Trophoblast cell (in vitro differentiated cells and primary cell): ENCODE results near the gene TACR1.
A peak's percentile ranks its signal among the peaks of the same experiment; 100 is the strongest.

Experiments
- DNase-seq, 2 donors: peaks; one replicate each; pipeline ENCODE4 v3.0.0-alpha.2; 2016
- H2AFZ ChIP-seq: 2 replicates; pipeline ENCODE4 v1.6.1; 2013; ENCODE audit warnings: low read length, moderate library complexity, mild to moderate bottlenecking; ENCODE audit not compliant: insufficient read depth, poor library complexity
- H2AK5ac ChIP-seq: 2 replicates; pipeline ENCODE4 v1.6.1; 2013; ENCODE audit warnings: mild to moderate bottlenecking, low read length
- H2BK120ac ChIP-seq: 2 replicates; pipeline ENCODE4 v1.6.1; 2013; ENCODE audit warnings: low read length, mild to moderate bottlenecking, moderate library complexity; ENCODE audit not compliant: insufficient read depth, poor library complexity
- H2BK12ac ChIP-seq: 2 replicates; pipeline ENCODE4 v1.6.1; 2013; ENCODE audit warnings: mild to moderate bottlenecking, low read length, moderate library complexity
- H2BK5ac ChIP-seq: 2 replicates; pipeline ENCODE4 v1.6.1; 2013; ENCODE audit warnings: low read length, low read depth, moderate library complexity, mild to moderate bottlenecking; ENCODE audit not compliant: poor library complexity
- H3K14ac ChIP-seq: 2 replicates; pipeline ENCODE4 v1.6.1; 2013; ENCODE audit warnings: mild to moderate bottlenecking, low read length
- H3K18ac ChIP-seq: 2 replicates; pipeline ENCODE4 v1.6.1; 2013; ENCODE audit warnings: mild to moderate bottlenecking, low read length
- H3K23ac ChIP-seq: 2 replicates; pipeline ENCODE4 v1.6.1; 2013; ENCODE audit warnings: low read length
- H3K27ac ChIP-seq: 2 replicates; pipeline ENCODE4 v1.5.1; 2013; ENCODE audit warnings: low read depth, mild to moderate bottlenecking, inconsistent platforms, low read length, moderate library complexity
- H3K27me3 ChIP-seq: 2 replicates; pipeline ENCODE4 v1.6.1; 2013; ENCODE audit warnings: inconsistent platforms, mild to moderate bottlenecking, low read length, moderate library complexity; ENCODE audit not compliant: insufficient read depth
- H3K36me3 ChIP-seq, 2 experiments: 1 replicate in 1 of 2; 2 replicates in 1 of 2; pipeline ENCODE4 v1.6.1; 2013; ENCODE audit warnings: low read length in 2 of 2, mild to moderate bottlenecking in 2 of 2, moderate library complexity in 1 of 2; ENCODE audit not compliant: insufficient read depth in 2 of 2, control insufficient read depth in 1 of 2
- H3K4ac ChIP-seq: 2 replicates; pipeline ENCODE4 v1.6.1; 2013; ENCODE audit warnings: low read depth, mild to moderate bottlenecking, low read length, moderate library complexity
- H3K4me1 ChIP-seq, 2 experiments: 1 replicate in 1 of 2; 2 replicates in 1 of 2; pipeline ENCODE4 v1.6.1; 2013; ENCODE audit warnings: low read length in 2 of 2, mild to moderate bottlenecking in 2 of 2, moderate library complexity in 1 of 2; ENCODE audit not compliant: insufficient read depth in 2 of 2, control insufficient read depth in 1 of 2
- H3K4me2 ChIP-seq: 2 replicates; pipeline ENCODE4 v1.6.1; 2013; ENCODE audit warnings: inconsistent platforms, mild to moderate bottlenecking, low read length, moderate library complexity
- H3K4me3 ChIP-seq: 2 replicates; pipeline ENCODE4 v1.5.1; 2013; ENCODE audit warnings: mild to moderate bottlenecking, low read depth, low read length, inconsistent platforms
- H3K79me1 ChIP-seq: one replicate; pipeline ENCODE4 v1.6.1; 2013; ENCODE audit warnings: low read length
- H3K79me2 ChIP-seq: 2 replicates; pipeline ENCODE4 v1.6.1; 2013; ENCODE audit warnings: low read length, mild to moderate bottlenecking; ENCODE audit not compliant: control insufficient read depth, insufficient read depth, poor library complexity
- H3K9ac ChIP-seq: 2 replicates; pipeline ENCODE4 v1.6.1; 2013; ENCODE audit warnings: mild to moderate bottlenecking, low read length
- H3K9me3 ChIP-seq: 2 replicates; pipeline ENCODE4 v1.6.1; 2013; ENCODE audit warnings: low read depth, mild to moderate bottlenecking, control low read depth, inconsistent platforms, low read length; ENCODE audit not compliant: insufficient read depth
- H4K12ac ChIP-seq: 2 replicates; pipeline ENCODE4 v1.6.1; 2013; ENCODE audit warnings: low read depth, mild to moderate bottlenecking, low read length, moderate library complexity
- H4K8ac ChIP-seq: 2 replicates; pipeline ENCODE4 v1.6.1; 2013; ENCODE audit warnings: low read depth, mild to moderate bottlenecking, low read length, moderate library complexity
- H4K91ac ChIP-seq: one replicate; pipeline ENCODE4 v1.6.1; 2013; ENCODE audit warnings: low read depth, mild to moderate bottlenecking, low read length, moderate library complexity
- WGBS: extraction: QIAGEN DNeasy Blood & Tissue Kit; methylation state at CpG from one replicate; pipeline ENCODE4 v1.1.7; 2013; ENCODE audit warnings: missing lambda C conversion rate; ENCODE audit not compliant: insufficient read length, insufficient coverage; ENCODE audit errors: extremely low coverage; 5-methylcytosine and 5-hydroxymethylcytosine counted together

Gene TACR1

DNA sequence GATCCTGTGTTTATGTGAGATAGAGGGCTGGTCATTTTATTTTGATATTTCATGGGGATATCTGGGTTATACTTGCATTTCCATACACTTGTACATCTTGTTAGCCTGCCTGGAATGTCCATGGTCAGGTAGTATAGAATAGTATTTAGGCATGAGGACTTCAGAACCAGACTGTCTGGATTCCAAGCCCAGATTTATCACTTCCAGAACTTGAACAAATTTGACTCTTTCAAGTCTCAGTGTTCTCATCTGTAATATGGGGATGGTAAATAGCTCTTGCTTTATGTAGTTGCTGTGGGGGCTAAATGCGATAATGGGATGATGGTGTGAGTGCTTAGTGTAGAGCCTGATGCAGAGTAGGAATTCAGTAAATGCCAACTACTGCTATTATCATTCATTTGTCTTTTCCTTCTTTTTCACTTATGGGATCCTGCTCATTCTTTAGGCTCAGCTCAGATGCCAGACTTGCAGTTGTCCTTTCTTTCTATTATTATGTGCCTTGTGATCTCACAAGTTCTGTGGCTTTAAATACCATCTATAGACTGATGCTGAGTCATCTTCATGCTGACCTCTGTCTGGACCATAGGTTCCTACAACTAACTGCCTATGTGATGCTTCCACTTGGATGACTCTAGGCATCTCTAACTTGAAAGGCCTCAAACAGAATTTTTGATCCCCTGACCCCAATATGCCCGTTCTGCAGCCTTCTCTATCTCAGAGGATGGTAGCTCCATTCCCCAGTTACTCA lies 173.5 kb downstream of the TACR1 start:
- no peak overlapping the region for H3K18ac ChIP-seq
- H3K4ac ChIP-seq, result no peak overlapping the region
- peaks cover 1% of the 10 kb centered on the region for H3K79me1 ChIP-seq
- no peak overlapping the region for H2AFZ ChIP-seq
- WGBS, result no CpG with 5 or more reads among the region's 2 CpGs
- no peaks in the 10 kb centered on the region for H3K36me3 ChIP-seq
- DNase-seq, result peak; percentile 44 to 81
- no peak overlapping the region for H3K9ac ChIP-seq
- H3K79me2 ChIP-seq, result no peaks in the 10 kb centered on the region
- H2BK12ac ChIP-seq, result no peak overlapping the region
- H3K27ac ChIP-seq, result no peak overlapping the region
- H3K4me2 ChIP-seq, result no peak overlapping the region
- H3K4me3 ChIP-seq, result no peak overlapping the region
- H2AK5ac ChIP-seq, result no peak overlapping the region
- no peaks in the 10 kb centered on the region for H3K9me3 ChIP-seq
- no peak overlapping the region for H3K23ac ChIP-seq
- H3K4me1 ChIP-seq, result peaks cover 2 to 6% of the 10 kb centered on the region in 2 experiments
- H4K12ac ChIP-seq, result no peak overlapping the region
- H2BK120ac ChIP-seq, result peak overlapping the region; percentile 64
- H4K91ac ChIP-seq, result no peak overlapping the region
- H3K27me3 ChIP-seq, result no peaks in the 10 kb centered on the region
- H2BK5ac ChIP-seq, result no peak overlapping the region
- no peak overlapping the region for H3K14ac ChIP-seq
- no peak overlapping the region for H4K8ac ChIP-seq

DNA sequence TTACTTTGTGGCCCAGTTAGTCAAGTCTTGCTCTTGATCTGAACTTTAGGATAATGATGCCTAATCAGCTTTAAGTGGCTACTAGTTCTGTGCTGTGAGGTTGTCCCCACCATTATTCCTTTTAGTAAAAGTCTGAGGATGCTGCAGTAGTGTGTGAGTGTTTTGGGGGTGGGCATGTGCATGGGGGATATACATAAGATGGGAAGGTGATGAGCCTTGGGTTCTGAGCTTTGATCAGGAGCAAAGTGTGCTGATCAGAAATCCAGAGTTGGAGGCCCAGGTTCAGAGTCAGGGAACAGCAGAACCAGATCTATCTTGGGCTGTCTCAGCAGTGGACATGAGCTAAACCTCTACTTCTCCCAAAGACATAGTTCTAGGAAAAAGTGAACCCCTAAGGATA lies 174.1 kb downstream of the TACR1 start:
- H4K12ac ChIP-seq, result no peak overlapping the region
- no peak overlapping the region for H2BK5ac ChIP-seq

DNA sequence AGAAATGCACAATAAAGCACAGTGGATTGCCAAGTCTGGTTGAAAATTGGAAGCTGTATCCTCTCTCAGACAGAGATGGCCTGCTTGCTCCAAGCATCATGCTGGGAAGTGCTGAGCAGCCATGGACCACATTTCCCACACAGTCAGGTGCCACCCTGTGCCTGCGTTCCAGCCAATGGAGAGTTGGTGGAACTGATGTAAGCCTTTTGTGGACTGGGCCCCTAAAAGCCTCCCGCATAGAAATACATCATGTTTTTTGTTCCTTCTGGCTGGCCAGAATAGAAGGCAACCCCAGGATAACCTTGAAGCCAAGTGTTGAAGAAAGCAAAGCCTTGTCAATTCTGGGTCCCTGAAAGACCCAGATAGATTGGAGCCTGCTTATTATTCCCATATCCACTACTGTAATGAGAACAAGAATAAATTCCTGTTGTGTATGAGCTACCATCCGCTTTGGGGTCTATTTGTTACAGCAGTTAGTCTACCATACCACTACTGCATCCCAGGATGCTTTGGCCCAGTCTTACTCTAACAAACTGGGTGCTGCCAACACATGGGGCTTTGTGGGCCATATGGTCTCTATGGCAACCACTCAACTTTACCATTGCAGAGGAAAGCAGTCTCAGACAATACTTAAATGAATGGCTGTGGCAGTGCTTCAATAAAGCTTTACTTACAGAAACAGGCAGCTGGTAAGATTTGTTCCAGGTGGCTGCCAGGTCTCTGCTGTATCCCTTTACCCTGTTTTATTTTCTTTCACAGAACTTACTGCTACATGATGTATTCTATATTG lies 175.5 kb downstream of the TACR1 start:
- no peak overlapping the region for H3K27ac ChIP-seq
- no peak overlapping the region for H2BK5ac ChIP-seq
- no CpG with 5 or more reads among the region's 3 CpGs for WGBS
- peak overlapping the region; percentile 77 for H2AK5ac ChIP-seq
- H2AFZ ChIP-seq, result no peak overlapping the region
- H3K4me1 ChIP-seq, result peaks cover 7 to 13% of the 10 kb centered on the region in 2 experiments
- no peak overlapping the region for H3K4me3 ChIP-seq
- H3K14ac ChIP-seq, result no peak overlapping the region
- H2BK120ac ChIP-seq, result no peak overlapping the region
- no peak overlapping the region for H3K4ac ChIP-seq
- H3K18ac ChIP-seq, result no peak overlapping the region
- H3K23ac ChIP-seq, result no peak overlapping the region
- H4K12ac ChIP-seq, result no peak overlapping the region
- peak overlapping the region; percentile 54 for H2BK12ac ChIP-seq
- H3K4me2 ChIP-seq, result no peak overlapping the region
- no peaks in the 10 kb centered on the region for H3K36me3 ChIP-seq
- no peak for DNase-seq
- H4K91ac ChIP-seq, result no peak overlapping the region
- H4K8ac ChIP-seq, result no peak overlapping the region
- peaks cover 4% of the 10 kb centered on the region for H3K79me1 ChIP-seq
- no peaks in the 10 kb centered on the region for H3K9me3 ChIP-seq
- H3K9ac ChIP-seq, result no peak overlapping the region
- H3K79me2 ChIP-seq, result no peaks in the 10 kb centered on the region
- no peaks in the 10 kb centered on the region for H3K27me3 ChIP-seq

More for the DNA sequence above, 174.1 kb downstream of the TACR1 start:
- Histone ChIP-seq H3K36me3 (no peaks in the 10 kb centered on the region), H3K4me1 (peaks cover 7 to 11% of the 10 kb centered on the region in 2 experiments), H4K8ac (no peak overlapping the region), H3K4me2 (no peak overlapping the region), H3K79me2 (no peaks in the 10 kb centered on the region), H3K27ac (no peak overlapping the region), H3K14ac (no peak overlapping the region), H3K27me3 (no peaks in the 10 kb centered on the region), H2AFZ (no peak overlapping the region), H2AK5ac (no peak overlapping the region), H3K9me3 (no peaks in the 10 kb centered on the region), H3K79me1 (peaks cover 4% of the 10 kb centered on the region), H3K4me3 (no peak overlapping the region), H3K23ac (no peak overlapping the region), H2BK120ac (no peak overlapping the region), H3K18ac (no peak overlapping the region), H3K4ac (no peak overlapping the region), H2BK12ac (no peak overlapping the region), H4K91ac (no peak overlapping the region), H3K9ac (peak overlapping the region; percentile 30)
- no peak for DNase-seq

DNA sequence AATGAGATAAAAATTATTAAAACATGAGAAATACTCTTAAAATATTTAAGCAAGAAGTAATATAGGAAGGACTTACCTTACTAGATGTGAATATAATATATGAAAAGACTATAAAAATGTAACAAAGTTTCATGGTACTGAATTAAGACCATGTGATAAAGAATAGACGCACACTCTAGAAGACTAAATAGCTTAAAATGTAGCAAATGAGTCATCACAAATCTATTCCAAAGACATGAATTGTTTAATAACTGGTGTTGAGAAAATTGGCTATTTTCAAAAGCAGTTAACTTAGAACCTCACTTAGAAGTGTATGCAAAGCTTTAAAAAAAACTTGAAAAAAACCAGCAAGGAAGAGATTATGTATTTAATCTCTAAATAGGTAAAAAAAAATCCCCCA lies 176.8 kb downstream of the TACR1 start:
- H3K79me1 ChIP-seq, result peaks cover 4% of the 10 kb centered on the region
- H3K23ac ChIP-seq, result no peak overlapping the region
- H3K18ac ChIP-seq, result no peak overlapping the region
- H2AK5ac ChIP-seq, result no peak overlapping the region
- no peak overlapping the region for H2BK5ac ChIP-seq
- H4K12ac ChIP-seq, result no peak overlapping the region
- H3K4me3 ChIP-seq, result no peak overlapping the region
- H3K4me1 ChIP-seq, result peaks cover 7 to 13% of the 10 kb centered on the region in 2 experiments
- no peak overlapping the region for H2BK120ac ChIP-seq
- WGBS, result no CpG with 5 or more reads among the region's 1 CpG
- H2AFZ ChIP-seq, result no peak overlapping the region
- H3K9me3 ChIP-seq, result no peaks in the 10 kb centered on the region
- H3K4ac ChIP-seq, result no peak overlapping the region
- H4K91ac ChIP-seq, result no peak overlapping the region
- H3K4me2 ChIP-seq, result no peak overlapping the region
- no peak overlapping the region for H3K9ac ChIP-seq
- no peak overlapping the region for H2BK12ac ChIP-seq
- H3K27me3 ChIP-seq, result no peaks in the 10 kb centered on the region
- H3K27ac ChIP-seq, result no peak overlapping the region
- H3K14ac ChIP-seq, result no peak overlapping the region
- no peaks in the 10 kb centered on the region for H3K36me3 ChIP-seq
- H3K79me2 ChIP-seq, result no peaks in the 10 kb centered on the region
- no peak overlapping the region for H4K8ac ChIP-seq
- peak in 1 of 2 donors; percentile 55 for DNase-seq
